A549 treated with AZD2906 at 1 μM for 4 hours (cell line): ENCODE data around the gene HEXA. TPM values are rescaled to one million over a fixed set of nuclear protein-coding genes. Genes with fewer than 3 reads are reported as not detected.

ENCODE experiments used
- total RNA-seq: library from RNA; stranded (reverse); fragments of 200-300 nt; extraction: Qiagen RNA extraction; gene quantifications from 5 replicates; pipeline ENCODE4 v1.2.3, GENCODE V29; 2022

The HEXA gene
- total RNA-seq, result 138 to 159 TPM (median 151 TPM) in 5 replicates

GRCh38 chr15:72375846-72376581 lies at the start of gene HEXA:
Gene HEXA, minus strand, starts transcription at chr15:72376014. Its CDS starts 42 bp downstream, at chr15:72375972.

GRCh38 chr15:72397796-72398588 lies 22.2 kb upstream of the HEXA start, which contains the start of gene TMEM202:
Gene TMEM202, plus strand, starts transcription at chr15:72398305. Its CDS starts 22 bp downstream, at chr15:72398327.

DNA sequence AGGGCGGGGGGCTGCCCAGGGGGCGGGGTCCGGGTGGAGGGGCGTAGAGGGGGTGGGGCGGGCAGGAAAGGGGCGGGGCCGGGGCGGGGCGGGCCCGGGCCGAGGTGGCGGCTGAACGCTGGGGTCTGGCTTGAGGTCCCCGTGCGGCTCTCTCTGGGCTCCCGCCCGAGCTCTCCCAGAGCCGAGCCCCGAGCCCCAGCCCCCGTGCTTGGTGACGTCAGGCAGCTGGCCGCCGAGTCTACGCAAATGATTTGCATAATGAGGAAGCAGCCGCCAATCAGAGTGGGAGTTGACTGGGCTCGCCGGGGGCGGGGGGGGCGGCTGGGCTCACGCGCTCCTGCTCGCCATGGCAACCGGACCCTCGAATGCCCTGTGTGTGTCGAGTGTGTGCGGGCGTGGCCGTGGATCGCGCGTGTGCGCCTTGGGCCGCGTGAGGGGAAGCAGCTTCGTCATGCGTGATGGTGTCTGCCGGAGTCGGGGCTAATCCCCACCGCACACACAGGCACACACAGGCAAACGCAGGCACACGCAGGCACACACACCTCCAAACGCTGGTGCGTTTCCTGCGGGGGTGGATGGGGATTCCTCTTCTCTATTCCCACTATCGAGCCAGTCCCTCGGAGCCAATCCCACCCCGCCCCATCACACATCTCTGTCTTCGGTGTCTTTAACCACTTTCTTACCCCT lies 55.7 kb downstream of the HEXA start, which contains the start of gene CELF6:
CELF6 (minus strand) TSS at position 173 of the 687 bp plus-strand sequence. CDS start 283 bp downstream, outside the sequence.

Other genes starting within 250 kb of the HEXA start
- 0.09 to 0.26 TPM (median 0.17 TPM) in 5 replicates for gene GRAMD2A, start 178.2 kb downstream of the HEXA start, total RNA-seq
- gene PKM, start 144.8 kb downstream of the HEXA start, total RNA-seq, result 3,039 to 3,227 TPM (median 3,125 TPM) in 5 replicates
- 44.5 to 63.4 TPM (median 61.9 TPM) in 5 replicates for gene PARP6, start 103.5 kb downstream of the HEXA start, total RNA-seq
- 0.14 to 0.23 TPM (median 0.16 TPM) in 5 replicates for gene CELF6, start 55.9 kb downstream of the HEXA start, total RNA-seq
- gene TMEM202, start 22.3 kb upstream of the HEXA start, total RNA-seq, result not detected in 5 replicates
- gene ARIH1, start 98.3 kb upstream of the HEXA start, total RNA-seq, result 50.6 to 75.2 TPM (median 68.6 TPM) in 5 replicates